AG04450 (cell line): Measurements from ENCODE around the gene INPP5D. TPM values are rescaled to one million over a fixed set of nuclear protein-coding genes. Genes with fewer than 3 reads are reported as not detected.

ENCODE experiments used
- CTCF ChIA-PET: fragments of 300-600, 350-600 bp; formaldehyde crosslinking; extraction: SDS; loops from one replicate; lab custom pipeline; 2022; ENCODE audit warnings: antibody characterized with exemption, inconsistent platforms; lab: Charles Lee
- POLR2A ChIA-PET: fragments of 350-600 bp; formaldehyde crosslinking; extraction: SDS; loops from one replicate; lab custom pipeline; 2021; ENCODE audit warnings: antibody characterized with exemption, inconsistent platforms; lab: Yijun Ruan, JAX
- DNase-seq: peaks from one replicate; pipeline ENCODE4 v3.0.0-alpha.2; 2011; ENCODE audit warnings: low read depth, low spot score
- H3K27ac ChIP-seq: one replicate; pipeline ENCODE4 v1.5.1; 2012; ENCODE audit warnings: low read depth, low read length, control low read depth
- H3K27me3 ChIP-seq: one replicate; pipeline ENCODE4 v1.6.0; 2012; ENCODE audit warnings: low read length; ENCODE audit not compliant: control insufficient read depth, insufficient read depth
- H3K4me3 ChIP-seq: 2 replicates; pipeline ENCODE4 v1.5.1; 2011; ENCODE audit warnings: mild to moderate bottlenecking, low read depth, low read length, control low read depth
- H3K9me3 ChIP-seq: 2 replicates; pipeline ENCODE4 v1.5.1; 2012; ENCODE audit warnings: low read length; ENCODE audit not compliant: control insufficient read depth, insufficient read depth
- CTCF ChIP-seq: IDR thresholded peaks from 2 replicates; pipeline ENCODE4 v1.5.1; 2011; ENCODE audit warnings: low read depth, low read length, control low read depth, inconsistent platforms
- polyA plus RNA-seq: library from polyadenylated mRNA; depleted of rRNA; stranded (reverse); fragments of >200 nt; gene quantifications from 2 replicates; pipeline ENCODE4 v1.2.3, GENCODE V29; 2011

INPP5D gene
- polyA plus RNA-seq, 1 experiment, result 0.43 TPM

GRCh38 chr2:233025706-233026105 lies 34.4 kb upstream of the INPP5D start:
- Histone ChIP-seq H3K27ac (no peak overlapping the region), H3K9me3 (no peaks in the 10 kb centered on the region), H3K4me3 (no peak overlapping the region), H3K27me3 (peaks cover 3% of the 10 kb centered on the region)
- POLR2A ChIA-PET, result no interaction called here
- CTCF ChIA-PET, result no interaction called here
- no peak for DNase-seq
- TF ChIP-seq CTCF, result no peak

GRCh38 chr2:233026198-233026813 lies 33.8 kb upstream of the INPP5D start:
- POLR2A ChIA-PET, result no interaction called here
- no peak overlapping the region for H3K4me3 ChIP-seq
- H3K27me3 ChIP-seq, result peaks cover 3% of the 10 kb centered on the region
- CTCF ChIA-PET, result interaction anchor here (0.7 kb wide), 1 partner anchor 174 kb away, joined by 3 read pairs; no protein-coding TSS in a partner anchor
- DNase-seq, result peak; percentile 4
- no peak overlapping the region for H3K27ac ChIP-seq
- no peak for TF ChIP-seq CTCF
- no peaks in the 10 kb centered on the region for H3K9me3 ChIP-seq

- no peak overlapping the region for H3K27ac ChIP-seq
- no peak for TF ChIP-seq CTCF
- DNase-seq, result no peak
- H3K4me3 ChIP-seq, result no peak overlapping the region
- ChIA-PET POLR2A (no interaction called here), CTCF (interaction anchor here (0.9 to 2.1 kb wide), 14 partner anchors 9 to 282 kb away, joined by 3 to 24 read pairs (median 4); no protein-coding TSS in a partner anchor)
- peaks cover 5% of the 10 kb centered on the region; the same call in 1 of the 2 replicates for H3K9me3 ChIP-seq
- H3K27me3 ChIP-seq, result no peaks in the 10 kb centered on the region
Observed at GRCh38 chr2:233029321-233029720, 30.8 kb upstream of the INPP5D start.

GRCh38 chr2:233031556-233032500 lies 28.3 kb upstream of the INPP5D start:
- TF ChIP-seq CTCF, result no peak
- ChIA-PET CTCF (interaction anchor here (1.1 to 1.8 kb wide), 3 partner anchors 22 to 178 kb away, joined by 3 to 9 read pairs (median 5); no protein-coding TSS in a partner anchor), POLR2A (no interaction called here)
- peaks cover 20% of the 10 kb centered on the region; the same call in 1 of the 2 replicates for H3K9me3 ChIP-seq
- no peaks in the 10 kb centered on the region for H3K27me3 ChIP-seq
- H3K27ac ChIP-seq, result no peak overlapping the region
- H3K4me3 ChIP-seq, result no peak overlapping the region
- DNase-seq, result no peak
